ENCODE results near the gene WIPF2.
"Not testable (repeated sequence)": the region's sequence is repeated elsewhere in the genome, so short reads cannot be mapped to it uniquely, and the experiment has no call there.

Gene WIPF2

DNA sequence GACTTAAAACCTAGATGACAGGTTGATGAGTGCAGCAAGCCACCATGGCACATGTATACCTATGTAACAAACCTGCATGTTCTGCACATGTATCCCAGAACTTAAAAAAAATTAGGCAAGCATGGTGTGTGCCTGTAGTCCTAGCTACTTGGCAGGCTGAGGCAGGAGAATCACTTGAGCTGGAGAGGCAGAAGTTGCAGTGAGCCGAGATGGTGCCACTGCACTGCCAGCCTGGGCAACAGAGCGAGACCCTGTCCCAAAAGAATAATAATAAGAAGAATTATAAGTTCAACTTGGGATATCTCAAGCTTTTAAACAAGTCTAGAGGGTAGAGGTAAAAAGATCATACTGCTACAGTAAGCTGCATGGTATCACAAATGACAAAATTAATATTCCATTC lies 78.4 kb downstream of the WIPF2 start (continued):
- TF ChIP-seq HOXC10 (CRISPR knock-in tag; IDR thresholded peaks at IDR 0.05): no peak

DNA sequence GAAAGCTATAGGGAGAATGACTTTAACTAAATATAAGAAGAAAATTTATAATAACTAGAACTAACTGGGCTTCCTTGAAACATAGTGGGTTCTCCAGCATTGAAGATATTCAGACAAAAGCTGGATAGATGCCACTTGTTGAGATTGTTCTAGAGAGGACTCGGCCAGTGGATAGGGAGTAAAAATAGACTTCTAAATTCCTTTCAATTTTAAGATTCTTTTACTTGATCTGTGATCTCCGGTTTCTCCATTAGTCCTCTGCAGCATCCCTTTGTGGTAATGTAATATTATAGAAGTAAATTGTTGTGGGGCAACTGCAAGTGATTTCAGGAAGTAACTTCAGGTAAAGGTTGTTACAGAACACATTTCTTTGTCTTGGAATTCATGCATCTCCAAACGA lies 79.6 kb downstream of the WIPF2 start:
- no peaks in the 10 kb centered on the region for H3K9me3 ChIP-seq (ENCODE audit: control insufficient read depth, insufficient read depth, low read depth, low read length)
- POLR2A ChIA-PET: interaction anchor here (0.5 to 3.2 kb wide), 5 partner anchors 9 to 158 kb away, joined by 3 to 13 read pairs (median 4); partner anchors contain the start of gene CASC3
- TF ChIP-seq ZBTB21 (tag by site-specific recombination; IDR thresholded peaks at IDR 0.05): no peak
- TF ChIP-seq ZNF600 (tag by site-specific recombination; IDR thresholded peaks at IDR 0.05): 0 out of 2 replicates have a peak, but pooled peaks have one; percentile 14
- H3K27ac ChIP-seq (ENCODE audit: extremely low read depth, low read depth, low read length): no peak overlapping the region
- H3K4me1 ChIP-seq (ENCODE audit: control insufficient read depth, insufficient read depth, low read length): peaks cover 4% of the 10 kb centered on the region; the same call in 1 of the 2 replicates
- CTCF ChIA-PET: interaction anchor here (0.6 to 16.6 kb wide), 7 partner anchors 8 to 261 kb away, joined by 3 to 453 read pairs (median 4); partner anchors contain the start of gene GJD3
- peaks cover 91 to 100% of the 10 kb centered on the region in 2 experiments for H3K36me3 ChIP-seq (ENCODE audit: control insufficient read depth in 2 of 2, insufficient read depth in 1 of 2, low read length in 2 of 2)
- no peak overlapping the region for H3K4me3 ChIP-seq (ENCODE audit: low read depth, low read length)

DNA sequence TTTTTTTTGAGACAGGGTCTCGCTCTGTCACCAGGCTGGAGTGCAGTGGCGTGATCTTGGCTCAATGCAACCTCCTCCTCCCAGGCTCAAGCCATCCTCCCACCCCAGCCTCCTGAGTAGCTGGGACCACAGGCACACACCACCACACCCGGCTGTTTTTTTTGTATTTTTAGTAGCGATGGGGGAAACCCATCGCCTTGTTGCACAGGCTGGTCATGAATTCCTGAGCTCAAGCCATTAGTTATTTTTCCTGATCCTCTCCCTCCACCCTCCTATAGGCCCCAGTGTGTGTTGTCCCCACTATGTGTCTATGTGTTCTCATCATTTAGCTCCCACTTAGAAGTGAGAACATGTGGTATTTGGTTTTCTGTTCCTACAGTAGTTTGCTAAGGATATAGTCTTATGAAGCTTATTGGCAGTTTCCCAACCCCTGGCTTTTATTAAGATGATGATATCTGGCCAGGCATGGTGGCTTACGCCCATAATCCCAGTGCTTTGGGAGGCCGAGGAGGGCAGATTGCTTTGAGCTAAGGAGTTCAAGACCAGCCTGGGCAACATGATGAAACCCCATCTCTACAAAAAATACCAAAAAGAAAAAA lies 80.2 kb downstream of the WIPF2 start:
- POLR2A ChIA-PET: interaction anchor here (0.5 to 3.2 kb wide), 7 partner anchors 10 to 159 kb away, joined by 3 to 13 read pairs (median 3); partner anchors contain the start of gene CASC3
- H3K36me3 ChIP-seq (ENCODE audit: control insufficient read depth in 2 of 2, insufficient read depth in 1 of 2, low read length in 2 of 2): peaks cover 86 to 100% of the 10 kb centered on the region in 2 experiments
- not testable (repeated sequence) for H3K4me3 ChIP-seq (ENCODE audit: low read depth, low read length); H3K4me1 ChIP-seq (ENCODE audit: control insufficient read depth, insufficient read depth, low read length); H3K27ac ChIP-seq (ENCODE audit: extremely low read depth, low read depth, low read length); H3K9me3 ChIP-seq (ENCODE audit: control insufficient read depth, insufficient read depth, low read depth, low read length)
- CTCF ChIA-PET: interaction anchor here (0.7 to 16.6 kb wide), 8 partner anchors 9 to 261 kb away, joined by 3 to 453 read pairs (median 4); partner anchors contain the start of gene GJD3

DNA sequence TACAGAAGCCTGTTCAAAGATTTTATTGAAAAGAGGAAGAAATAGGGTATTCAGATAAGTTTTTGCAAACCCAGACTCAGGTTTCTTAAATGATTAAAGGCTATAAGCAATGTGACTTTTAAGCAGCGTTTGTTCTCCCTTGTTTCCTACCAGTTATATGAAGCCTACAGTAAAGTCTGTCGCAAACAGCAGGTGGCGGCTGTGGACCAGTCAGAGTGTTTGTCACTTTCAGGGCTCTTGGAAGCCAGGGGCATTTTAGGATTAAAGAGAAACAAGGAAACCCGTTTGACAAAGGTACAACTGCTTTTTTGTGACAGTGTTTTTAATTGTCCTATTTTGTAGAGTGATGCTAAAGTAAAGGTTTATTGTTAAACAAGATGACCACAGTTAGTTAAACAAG lies 82.2 kb downstream of the WIPF2 start:
- H3K4me3 ChIP-seq (ENCODE audit: low read depth, low read length): no peak overlapping the region

DNA sequence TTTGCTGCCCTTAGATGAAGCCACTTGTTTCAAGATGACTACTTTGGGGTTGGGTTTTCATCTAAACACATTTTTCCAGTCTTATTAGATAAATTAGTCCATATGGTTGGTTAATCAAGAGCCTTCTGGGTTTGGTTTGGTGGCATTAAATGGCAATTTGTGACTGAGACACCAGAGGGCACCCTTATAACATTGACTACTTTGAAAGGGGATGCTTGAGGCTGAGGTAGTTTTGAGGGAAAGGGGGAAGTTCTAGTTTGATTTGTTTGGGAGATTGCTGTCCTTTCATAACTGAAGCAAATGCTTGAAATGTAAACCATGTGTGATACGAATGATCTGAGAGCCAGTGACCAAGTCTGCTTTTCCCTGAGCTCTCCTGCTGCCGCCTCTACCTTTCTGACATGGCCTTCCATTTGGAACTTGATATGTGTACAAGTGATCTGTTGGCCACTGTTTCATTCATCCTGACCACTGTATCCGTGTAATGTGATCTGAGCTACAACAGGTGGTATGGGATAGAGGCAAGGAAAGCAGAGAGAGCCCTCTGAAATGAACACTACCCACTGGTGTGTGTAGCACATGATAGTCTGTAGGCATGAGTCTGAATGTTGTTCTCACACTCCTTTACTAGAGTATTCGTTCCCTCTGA lies 84.0 kb downstream of the WIPF2 start:
- peaks cover 52 to 68% of the 10 kb centered on the region in 2 experiments for H3K36me3 ChIP-seq (ENCODE audit: control insufficient read depth in 2 of 2, insufficient read depth in 1 of 2, low read length in 2 of 2)
- H3K4me1 ChIP-seq (ENCODE audit: control insufficient read depth, insufficient read depth, low read length): peaks cover 25% of the 10 kb centered on the region
- no peak overlapping the region for H3K4me3 ChIP-seq (ENCODE audit: low read depth, low read length)
- H3K27ac ChIP-seq (ENCODE audit: extremely low read depth, low read depth, low read length): no peak overlapping the region
- POLR2A ChIA-PET: interaction anchor here (0.6 to 2.6 kb wide), 4 partner anchors 14 to 52 kb away, joined by 3 to 16 read pairs (median 3); no protein-coding TSS in a partner anchor
- H3K9me3 ChIP-seq (ENCODE audit: control insufficient read depth, insufficient read depth, low read depth, low read length): no peaks in the 10 kb centered on the region
- CTCF ChIA-PET: interaction anchor here (0.6 to 16.6 kb wide), 34 partner anchors 9 to 1090 kb away, joined by 3 to 453 read pairs (median 4); partner anchors contain the start of genes CDC6 and GJD3
- TF ChIP-seq ZNF677 (tag by site-specific recombination; IDR thresholded peaks at IDR 0.05) (no peak), MEIS1 (CRISPR knock-in tag; IDR thresholded peaks at IDR 0.05; ENCODE audit: borderline replicate concordance) (no peak), BCL11B (tag by site-specific recombination; IDR thresholded peaks at IDR 0.05; ENCODE audit: low read depth) (no peak), ZNF514 (tag by site-specific recombination; IDR thresholded peaks at IDR 0.05) (no peak), OVOL3 (tag by site-specific recombination; IDR thresholded peaks at IDR 0.05) (no peak), SCRT1 (tag by site-specific recombination; IDR thresholded peaks at IDR 0.05; ENCODE audit: borderline replicate concordance) (peak; percentile 92), ZNF660 (tag by site-specific recombination; IDR thresholded peaks at IDR 0.05) (0 out of 2 replicates have a peak, but pooled peaks have one; percentile 15), ZNF664 (tag by site-specific recombination; IDR thresholded peaks at IDR 0.05) (no peak), ZNF24 (tag by site-specific recombination; IDR thresholded peaks at IDR 0.05) (no peak), OSR2 (tag by site-specific recombination; IDR thresholded peaks at IDR 0.05) (no peak), ZNF701 (tag by site-specific recombination; IDR thresholded peaks at IDR 0.05) (no peak), ZNF654 (tag by site-specific recombination; IDR thresholded peaks at IDR 0.05; ENCODE audit: low read depth) (peak; percentile 72), ZSCAN23 (tag by site-specific recombination; IDR thresholded peaks at IDR 0.05) (no peak), SCRT2 (tag by site-specific recombination; IDR thresholded peaks at IDR 0.05) (peak; percentile 94)
- TF ChIP-seq, protein P1, sequence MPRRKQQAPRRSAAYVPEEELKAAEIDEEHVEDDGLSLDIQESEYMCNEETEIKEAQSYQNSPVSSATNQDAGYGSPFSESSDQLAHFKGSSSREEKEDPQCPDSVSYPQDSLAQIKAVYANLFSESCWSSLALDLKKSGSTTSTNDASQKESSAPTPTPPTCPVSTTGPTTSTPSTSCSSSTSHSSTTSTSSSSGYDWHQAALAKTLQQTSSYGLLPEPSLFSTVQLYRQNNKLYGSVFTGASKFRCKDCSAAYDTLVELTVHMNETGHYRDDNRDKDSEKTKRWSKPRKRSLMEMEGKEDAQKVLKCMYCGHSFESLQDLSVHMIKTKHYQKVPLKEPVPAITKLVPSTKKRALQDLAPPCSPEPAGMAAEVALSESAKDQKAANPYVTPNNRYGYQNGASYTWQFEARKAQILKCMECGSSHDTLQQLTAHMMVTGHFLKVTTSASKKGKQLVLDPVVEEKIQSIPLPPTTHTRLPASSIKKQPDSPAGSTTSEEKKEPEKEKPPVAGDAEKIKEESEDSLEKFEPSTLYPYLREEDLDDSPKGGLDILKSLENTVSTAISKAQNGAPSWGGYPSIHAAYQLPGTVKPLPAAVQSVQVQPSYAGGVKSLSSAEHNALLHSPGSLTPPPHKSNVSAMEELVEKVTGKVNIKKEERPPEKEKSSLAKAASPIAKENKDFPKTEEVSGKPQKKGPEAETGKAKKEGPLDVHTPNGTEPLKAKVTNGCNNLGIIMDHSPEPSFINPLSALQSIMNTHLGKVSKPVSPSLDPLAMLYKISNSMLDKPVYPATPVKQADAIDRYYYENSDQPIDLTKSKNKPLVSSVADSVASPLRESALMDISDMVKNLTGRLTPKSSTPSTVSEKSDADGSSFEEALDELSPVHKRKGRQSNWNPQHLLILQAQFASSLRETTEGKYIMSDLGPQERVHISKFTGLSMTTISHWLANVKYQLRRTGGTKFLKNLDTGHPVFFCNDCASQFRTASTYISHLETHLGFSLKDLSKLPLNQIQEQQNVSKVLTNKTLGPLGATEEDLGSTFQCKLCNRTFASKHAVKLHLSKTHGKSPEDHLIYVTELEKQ (tag by site-specific recombination; IDR thresholded peaks at IDR 0.05; ENCODE audit: borderline replicate concordance): no peak
- TF ChIP-seq, protein P2, sequence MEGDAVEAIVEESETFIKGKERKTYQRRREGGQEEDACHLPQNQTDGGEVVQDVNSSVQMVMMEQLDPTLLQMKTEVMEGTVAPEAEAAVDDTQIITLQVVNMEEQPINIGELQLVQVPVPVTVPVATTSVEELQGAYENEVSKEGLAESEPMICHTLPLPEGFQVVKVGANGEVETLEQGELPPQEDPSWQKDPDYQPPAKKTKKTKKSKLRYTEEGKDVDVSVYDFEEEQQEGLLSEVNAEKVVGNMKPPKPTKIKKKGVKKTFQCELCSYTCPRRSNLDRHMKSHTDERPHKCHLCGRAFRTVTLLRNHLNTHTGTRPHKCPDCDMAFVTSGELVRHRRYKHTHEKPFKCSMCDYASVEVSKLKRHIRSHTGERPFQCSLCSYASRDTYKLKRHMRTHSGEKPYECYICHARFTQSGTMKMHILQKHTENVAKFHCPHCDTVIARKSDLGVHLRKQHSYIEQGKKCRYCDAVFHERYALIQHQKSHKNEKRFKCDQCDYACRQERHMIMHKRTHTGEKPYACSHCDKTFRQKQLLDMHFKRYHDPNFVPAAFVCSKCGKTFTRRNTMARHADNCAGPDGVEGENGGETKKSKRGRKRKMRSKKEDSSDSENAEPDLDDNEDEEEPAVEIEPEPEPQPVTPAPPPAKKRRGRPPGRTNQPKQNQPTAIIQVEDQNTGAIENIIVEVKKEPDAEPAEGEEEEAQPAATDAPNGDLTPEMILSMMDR (tag by site-specific recombination; IDR thresholded peaks at IDR 0.05): peak; percentile 50

More for the DNA sequence above, 82.2 kb downstream of the WIPF2 start:
- TF ChIP-seq ZNF114 (tag by site-specific recombination; IDR thresholded peaks at IDR 0.05) (no peak), ZNF600 (tag by site-specific recombination; IDR thresholded peaks at IDR 0.05) (no peak), ZNF530 (tag by site-specific recombination; IDR thresholded peaks at IDR 0.05; ENCODE audit: low read depth) (no peak)
- ChIA-PET CTCF (interaction anchor here (0.8 to 16.6 kb wide), 9 partner anchors 11 to 227 kb away, joined by 3 to 453 read pairs (median 11); partner anchors contain the start of gene GJD3), POLR2A (no interaction called here)
- Histone ChIP-seq H3K27ac (ENCODE audit: extremely low read depth, low read depth, low read length) (no peak overlapping the region), H3K36me3 (ENCODE audit: control insufficient read depth in 2 of 2, insufficient read depth in 1 of 2, low read length in 2 of 2) (peaks cover 70 to 86% of the 10 kb centered on the region in 2 experiments), H3K9me3 (ENCODE audit: control insufficient read depth, insufficient read depth, low read depth, low read length) (no peaks in the 10 kb centered on the region), H3K4me1 (ENCODE audit: control insufficient read depth, insufficient read depth, low read length) (peaks cover 6% of the 10 kb centered on the region)
